Neuronal stem cell (in vitro differentiated cells): ENCODE data around the gene BMAL1.

ENCODE experiments used
- DNase-seq: peaks from one replicate; pipeline ENCODE4 v3.0.0-alpha.2; 2013; ENCODE audit warnings: low spot score
- H2AFZ ChIP-seq: one replicate; pipeline ENCODE4 v1.6.1; 2013; ENCODE audit warnings: mild to moderate bottlenecking, low read length, inconsistent platforms
- H2AK5ac ChIP-seq: 2 replicates; pipeline ENCODE4 v1.6.1; 2013; ENCODE audit warnings: low read depth, mild to moderate bottlenecking, inconsistent platforms, low read length, moderate library complexity, mixed read lengths
- H2BK120ac ChIP-seq: 2 replicates; pipeline ENCODE4 v1.6.1; 2013; ENCODE audit warnings: low read depth, mild to moderate bottlenecking, inconsistent platforms, low read length, moderate library complexity, mixed read lengths
- H2BK12ac ChIP-seq: one replicate; pipeline ENCODE4 v1.6.1; 2013; ENCODE audit warnings: low read length, inconsistent platforms
- H2BK15ac ChIP-seq: 2 replicates; pipeline ENCODE4 v1.6.1; 2013; ENCODE audit warnings: mild to moderate bottlenecking, low read length, inconsistent platforms, mixed read lengths
- H2BK5ac ChIP-seq: one replicate; pipeline ENCODE4 v1.6.1; 2013; ENCODE audit warnings: inconsistent platforms, mild to moderate bottlenecking, low read length, moderate library complexity
- H3K14ac ChIP-seq: one replicate; pipeline ENCODE4 v1.6.1; 2013; ENCODE audit warnings: low read length, inconsistent platforms
- H3K18ac ChIP-seq: 2 replicates; pipeline ENCODE4 v1.6.1; 2013; ENCODE audit warnings: low read length, inconsistent platforms
- H3K23ac ChIP-seq: 2 replicates; pipeline ENCODE4 v1.6.1; 2013; ENCODE audit warnings: low read depth, mild to moderate bottlenecking, mixed read lengths, low read length, inconsistent platforms; ENCODE audit not compliant: poor library complexity
- H3K27ac ChIP-seq: replicated peaks from 3 replicates; pipeline ENCODE4 v1.5.1; 2013; ENCODE audit warnings: low read length, inconsistent platforms
- H3K27me3 ChIP-seq, 3 experiments: 2 replicates each; pipeline ENCODE4 v1.6.1; 2013; ENCODE audit warnings: low read length in 3 of 3, mild to moderate bottlenecking in 2 of 3, inconsistent platforms in 1 of 3, low read depth in 1 of 3, mixed read lengths in 1 of 3, moderate library complexity in 1 of 3; ENCODE audit not compliant: control insufficient read depth in 3 of 3, insufficient read depth in 3 of 3
- H3K36me3 ChIP-seq, 2 donors: replicated peaks in 1 of 2; 2 replicates each; pipeline ENCODE4 v1.6.1; 2013; ENCODE audit warnings: low read length in 2 of 2; ENCODE audit not compliant: control insufficient read depth in 2 of 2, insufficient read depth in 2 of 2
- H3K4ac ChIP-seq: 2 replicates; pipeline ENCODE4 v1.6.1; 2013; ENCODE audit warnings: inconsistent platforms, mild to moderate bottlenecking, low read length, moderate library complexity
- H3K4me1 ChIP-seq, 2 donors: 1 replicate in 1 of 2; 2 replicates in 1 of 2; pipeline ENCODE4 v1.6.1; 2013; ENCODE audit warnings: low read length in 2 of 2, low read depth in 1 of 2; ENCODE audit not compliant: control insufficient read depth in 2 of 2, insufficient read depth in 1 of 2
- H3K4me2 ChIP-seq: one replicate; pipeline ENCODE4 v1.6.1; 2013; ENCODE audit warnings: mild to moderate bottlenecking, low read length, inconsistent platforms; ENCODE audit not compliant: insufficient read depth, poor library complexity, severe bottlenecking
- H3K4me3 ChIP-seq, 2 donors: 2 replicates each; pipeline ENCODE4 v1.5.1; 2013; ENCODE audit warnings: low read length in 2 of 2, mild to moderate bottlenecking in 2 of 2, inconsistent platforms in 1 of 2, moderate library complexity in 1 of 2
- H3K79me1 ChIP-seq: one replicate; pipeline ENCODE4 v1.6.1; 2013; ENCODE audit warnings: low read depth, mild to moderate bottlenecking, inconsistent platforms, low read length, moderate library complexity
- H3K9ac ChIP-seq: one replicate; pipeline ENCODE4 v1.6.1; 2013; ENCODE audit warnings: mild to moderate bottlenecking, low read depth, low read length, inconsistent platforms; ENCODE audit not compliant: poor library complexity
- H3K9me3 ChIP-seq, 2 donors: replicated peaks in 1 of 2; 2 replicates each; pipeline versions ENCODE3 to v1.6.1; 2013; ENCODE audit warnings: low read length in 2 of 2, mild to moderate bottlenecking in 2 of 2, inconsistent platforms in 1 of 2, low read depth in 1 of 2, mixed read lengths in 1 of 2, moderate library complexity in 1 of 2; ENCODE audit not compliant: control insufficient read depth in 2 of 2, insufficient read depth in 1 of 2
- H4K8ac ChIP-seq: one replicate; pipeline ENCODE4 v1.6.1; 2013; ENCODE audit warnings: low read depth, mild to moderate bottlenecking, inconsistent platforms, low read length, moderate library complexity
- H4K91ac ChIP-seq: one replicate; pipeline ENCODE4 v1.6.1; 2013; ENCODE audit warnings: low read length, low read depth, mild to moderate bottlenecking, inconsistent platforms; ENCODE audit not compliant: poor library complexity
- WGBS, 2 donors: extraction: QIAGEN DNeasy Blood & Tissue Kit; methylation state at CpG; one replicate each; pipeline ENCODE4 v1.1.7; 2013; ENCODE audit warnings: missing lambda C conversion rate in 2 of 2, mixed read lengths in 1 of 2; ENCODE audit not compliant: insufficient read length in 2 of 2, insufficient replicate concordance in 1 of 2; ENCODE audit errors: extremely low coverage in 2 of 2; 5-methylcytosine and 5-hydroxymethylcytosine counted together

The BMAL1 gene

DNA sequence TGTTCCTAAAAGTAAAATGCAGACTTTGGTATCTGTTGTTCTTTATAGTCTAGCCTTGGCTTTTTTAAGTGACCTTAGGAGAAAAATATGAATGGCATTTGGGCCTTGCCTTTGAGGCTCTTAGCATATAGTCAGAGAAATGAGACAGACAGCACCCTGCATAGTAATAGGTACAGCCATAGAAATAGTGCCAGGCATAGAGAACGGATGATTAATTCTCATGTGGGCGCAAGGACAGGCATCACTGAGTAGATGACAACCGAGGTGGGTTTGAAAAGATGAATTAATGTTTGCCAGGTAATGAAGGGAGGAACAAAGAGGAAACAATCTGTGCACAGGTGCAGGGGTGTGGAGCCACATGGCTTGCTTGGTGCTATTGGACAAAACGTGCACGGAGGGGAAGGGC, 90.5 kb downstream of the BMAL1 start:
- no peak overlapping the region for H3K4me2 ChIP-seq
- no peaks in the 10 kb centered on the region for H3K79me1 ChIP-seq
- no peaks in the 10 kb centered on the region for H3K9me3 ChIP-seq
- no peak for DNase-seq
- no peak overlapping the region for H3K14ac ChIP-seq
- no peak overlapping the region for H3K23ac ChIP-seq
- peaks cover 4 to 7% of the 10 kb centered on the region in 2 donors for H3K4me1 ChIP-seq
- no peak overlapping the region for H3K27ac ChIP-seq
- no peak overlapping the region for H4K91ac ChIP-seq
- H3K36me3 ChIP-seq = peaks cover 0 to 22% of the 10 kb centered on the region in 2 donors
- H3K4ac ChIP-seq = no peak overlapping the region
- H3K27me3 ChIP-seq = no peaks in the 10 kb centered on the region
- H2BK5ac ChIP-seq = no peak overlapping the region
- H3K4me3 ChIP-seq = no peak overlapping the region
- H4K8ac ChIP-seq = no peak overlapping the region
- H3K9ac ChIP-seq = no peak overlapping the region
- H2AK5ac ChIP-seq = peak overlapping the region; percentile 47
- H3K18ac ChIP-seq = peak overlapping the region; percentile 54
- H2BK15ac ChIP-seq = no peak overlapping the region
- H2BK12ac ChIP-seq = no peak overlapping the region
- no peak overlapping the region for H2AFZ ChIP-seq
- no CpG with 5 or more reads among the region's 5 CpGs for WGBS, 2 donors
- no peak overlapping the region for H2BK120ac ChIP-seq

DNA sequence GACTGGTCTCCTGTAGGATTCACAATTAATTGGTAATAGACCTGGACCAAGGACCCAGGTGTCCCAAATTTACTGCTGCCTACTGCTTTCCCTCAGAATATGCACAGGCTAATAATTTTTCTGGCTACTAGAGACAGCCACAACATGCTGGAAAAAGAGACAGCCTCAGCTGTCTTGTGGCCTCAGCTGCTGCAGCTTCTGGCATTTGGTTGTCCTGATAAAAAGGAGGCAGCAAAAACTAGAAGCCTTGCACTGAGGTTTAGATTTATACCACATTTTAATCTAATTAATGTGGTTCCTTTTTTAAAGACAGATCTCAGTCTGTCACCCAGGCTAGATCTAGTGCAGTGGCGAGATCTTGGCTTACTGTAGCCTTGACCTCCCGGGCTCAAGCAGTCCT, 95.6 kb downstream of the BMAL1 start:
- Histone ChIP-seq H4K91ac (no peak overlapping the region), H3K14ac (no peak overlapping the region), H2BK5ac (no peak overlapping the region), H4K8ac (no peak overlapping the region), H2AFZ (no peak overlapping the region), H3K9ac (no peak overlapping the region), H2BK120ac (no peak overlapping the region), H3K9me3 (no peaks in the 10 kb centered on the region), H3K23ac (no peak overlapping the region), H3K27ac (no peak overlapping the region), H2AK5ac (no peak overlapping the region), H2BK15ac (no peak overlapping the region), H3K4me2 (no peak overlapping the region), H3K4me3 (no peak overlapping the region), H3K18ac (no peak overlapping the region), H3K27me3 (no peaks in the 10 kb centered on the region), H3K36me3 (peaks cover 0 to 37% of the 10 kb centered on the region in 2 donors), H3K4me1 (peaks cover 4% of the 10 kb centered on the region in 2 donors), H3K79me1 (no peaks in the 10 kb centered on the region), H3K4ac (no peak overlapping the region), H2BK12ac (no peak overlapping the region)
- no peak for DNase-seq
- WGBS, 2 donors = no CpG with 5 or more reads among the region's 2 CpGs

DNA sequence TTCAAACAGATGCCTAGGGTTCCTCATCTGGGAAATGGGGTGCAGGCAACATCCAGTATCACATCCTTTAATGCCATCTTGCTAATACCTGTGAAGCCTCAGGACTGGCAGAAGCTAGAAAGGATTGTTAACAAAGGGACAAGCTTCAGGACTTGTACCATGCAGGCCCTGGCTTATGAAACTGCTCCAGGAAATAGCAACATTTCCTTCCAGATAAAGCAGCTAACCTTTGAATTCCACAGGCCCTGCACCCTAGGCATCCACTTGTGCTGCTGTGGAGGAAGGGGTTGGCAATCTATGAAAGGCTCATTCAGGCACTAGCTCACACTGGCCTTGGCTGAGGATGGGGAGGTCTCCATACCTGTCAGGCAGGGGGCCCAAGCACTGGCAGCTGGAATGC, 98.2 kb downstream of the BMAL1 start:
- H4K8ac ChIP-seq = no peak overlapping the region
- no peak overlapping the region for H3K14ac ChIP-seq
- H3K27ac ChIP-seq = no peak overlapping the region
- H2BK12ac ChIP-seq = no peak overlapping the region
- H3K4me3 ChIP-seq = no peak overlapping the region
- H2AK5ac ChIP-seq = no peak overlapping the region
- no peak overlapping the region for H3K4me2 ChIP-seq
- H3K4me1 ChIP-seq = peaks cover under 1 to 4% of the 10 kb centered on the region in 2 donors
- no peak overlapping the region for H2AFZ ChIP-seq
- no peak overlapping the region for H3K18ac ChIP-seq
- no peak overlapping the region for H2BK15ac ChIP-seq
- H3K79me1 ChIP-seq = no peaks in the 10 kb centered on the region
- H2BK120ac ChIP-seq = no peak overlapping the region
- no peak overlapping the region for H3K4ac ChIP-seq
- H3K27me3 ChIP-seq = no peaks in the 10 kb centered on the region
- no peak overlapping the region for H2BK5ac ChIP-seq
- H3K9me3 ChIP-seq = no peaks in the 10 kb centered on the region
- peaks cover 0 to 44% of the 10 kb centered on the region in 2 donors for H3K36me3 ChIP-seq
- H3K23ac ChIP-seq = no peak overlapping the region
- H3K9ac ChIP-seq = no peak overlapping the region
- no peak for DNase-seq
- no peak overlapping the region for H4K91ac ChIP-seq

DNA sequence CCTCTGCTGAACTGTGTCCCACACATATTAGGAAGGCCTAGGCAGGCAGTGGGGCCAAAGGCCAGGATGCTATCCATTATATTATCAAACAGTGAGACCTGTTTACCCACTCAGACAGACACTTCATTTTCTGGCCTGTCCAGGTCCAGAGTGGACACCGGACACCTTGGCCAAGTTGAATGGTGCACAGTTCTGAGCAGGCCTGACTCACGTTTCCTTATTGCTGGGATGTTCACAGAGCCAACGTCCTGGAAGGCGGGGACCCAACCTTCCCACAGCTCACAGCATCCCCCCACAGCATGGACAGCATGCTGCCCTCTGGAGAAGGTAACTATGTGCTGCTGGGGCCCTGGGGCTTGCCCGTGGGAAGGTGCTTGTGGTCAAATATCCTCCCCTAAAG, 98.8 kb downstream of the BMAL1 start:
- no peak overlapping the region for H4K91ac ChIP-seq
- peaks cover 0 to 45% of the 10 kb centered on the region in 2 donors for H3K36me3 ChIP-seq
- no peak overlapping the region for H3K14ac ChIP-seq
- no peak overlapping the region for H4K8ac ChIP-seq
- H3K9me3 ChIP-seq = no peaks in the 10 kb centered on the region
- peaks cover 0 to 4% of the 10 kb centered on the region in 2 donors for H3K4me1 ChIP-seq
- no peak overlapping the region for H2AK5ac ChIP-seq
- H3K4me3 ChIP-seq = no peak overlapping the region
- no peak overlapping the region for H3K4ac ChIP-seq
- H2AFZ ChIP-seq = no peak overlapping the region
- H3K23ac ChIP-seq = no peak overlapping the region
- H2BK120ac ChIP-seq = no peak overlapping the region
- H3K27me3 ChIP-seq = no peaks in the 10 kb centered on the region
- no peak for DNase-seq
- H3K27ac ChIP-seq = no peak overlapping the region
- no peak overlapping the region for H2BK5ac ChIP-seq
- H3K18ac ChIP-seq = no peak overlapping the region
- WGBS, 2 donors = no CpG with 5 or more reads among the region's 5 CpGs
- no peaks in the 10 kb centered on the region for H3K79me1 ChIP-seq
- no peak overlapping the region for H3K9ac ChIP-seq
- no peak overlapping the region for H3K4me2 ChIP-seq
- H2BK15ac ChIP-seq = no peak overlapping the region
- H2BK12ac ChIP-seq = no peak overlapping the region
